ENCODE data around the gene CTU2. TPM values are rescaled to one million over a fixed set of nuclear protein-coding genes. Genes with fewer than 3 reads are reported as not detected.

The CTU2 gene
- total RNA-seq, 1 donor from 2014 or later = 20.7 TPM

- DNase-seq (ENCODE audit: low spot score) = no peak
- no peaks in the 10 kb centered on the region for H3K27me3 Mint-ChIP-seq (ENCODE audit: low read depth)
- no peak overlapping the region for H3K4me3 Mint-ChIP-seq (ENCODE audit: unreplicated experiment)
- no peak overlapping the region for H3K27ac Mint-ChIP-seq (ENCODE audit: unreplicated experiment)
- peaks cover 3% of the 10 kb centered on the region for H3K36me3 Mint-ChIP-seq (ENCODE audit: low read depth)
- no peaks in the 10 kb centered on the region for H3K9me3 Mint-ChIP-seq (ENCODE audit: low read depth)
- H3K4me1 Mint-ChIP-seq (ENCODE audit: low read depth) = no peaks in the 10 kb centered on the region
- TF ChIP-seq CTCF (IDR thresholded peaks at IDR 0.05) = no peak
Observed at GRCh38 chr16:88739139-88739976, 33.1 kb downstream of the CTU2 start.

- DNase-seq (ENCODE audit: low spot score) = no peak
- TF ChIP-seq CTCF (IDR thresholded peaks at IDR 0.05) = no peak
- no peaks in the 10 kb centered on the region for H3K4me1 Mint-ChIP-seq (ENCODE audit: low read depth)
- no peaks in the 10 kb centered on the region for H3K27me3 Mint-ChIP-seq (ENCODE audit: low read depth)
- H3K9me3 Mint-ChIP-seq (ENCODE audit: low read depth) = no peaks in the 10 kb centered on the region
- peaks cover 3% of the 10 kb centered on the region for H3K36me3 Mint-ChIP-seq (ENCODE audit: low read depth)
- H3K4me3 Mint-ChIP-seq (ENCODE audit: unreplicated experiment) = no peak overlapping the region
- H3K27ac Mint-ChIP-seq (ENCODE audit: unreplicated experiment) = no peak overlapping the region
Observed at GRCh38 chr16:88739977-88740726, 33.8 kb downstream of the CTU2 start.

- no peak overlapping the region for H3K27ac Mint-ChIP-seq (ENCODE audit: unreplicated experiment)
- no peak for TF ChIP-seq CTCF (IDR thresholded peaks at IDR 0.05)
- no peaks in the 10 kb centered on the region for H3K4me1 Mint-ChIP-seq (ENCODE audit: low read depth)
Observed at GRCh38 chr16:88740727-88741055, 34.4 kb downstream of the CTU2 start.

GRCh38 chr16:88741368-88741767 is 35.1 kb downstream of the CTU2 start:
- H3K4me1 Mint-ChIP-seq (ENCODE audit: low read depth) = no peaks in the 10 kb centered on the region

More at GRCh38 chr16:88740727-88741055, 34.4 kb downstream of the CTU2 start:
- H3K36me3 Mint-ChIP-seq (ENCODE audit: low read depth) = peaks cover 1% of the 10 kb centered on the region
- no peaks in the 10 kb centered on the region for H3K9me3 Mint-ChIP-seq (ENCODE audit: low read depth)
- no peaks in the 10 kb centered on the region for H3K27me3 Mint-ChIP-seq (ENCODE audit: low read depth)
- no peak overlapping the region for H3K4me3 Mint-ChIP-seq (ENCODE audit: unreplicated experiment)
- DNase-seq (ENCODE audit: low spot score) = no peak

More at GRCh38 chr16:88741368-88741767, 35.1 kb downstream of the CTU2 start:
- DNase-seq (ENCODE audit: low spot score) = no peak
- Mint-ChIP-seq H3K9me3 (ENCODE audit: low read depth) (no peaks in the 10 kb centered on the region), H3K36me3 (ENCODE audit: low read depth) (peaks cover 1% of the 10 kb centered on the region), H3K27ac (ENCODE audit: unreplicated experiment) (no peak overlapping the region), H3K4me3 (ENCODE audit: unreplicated experiment) (no peak overlapping the region), H3K27me3 (ENCODE audit: low read depth) (no peaks in the 10 kb centered on the region)
- no peak for TF ChIP-seq CTCF (IDR thresholded peaks at IDR 0.05)
